SH-SY5Y (cell line): ENCODE measurements around the gene S100A13.

Source experiments
- GATA2 ChIP-seq: IDR thresholded peaks from 2 replicates; pipeline ENCODE4 v1.6.1; 2011; ENCODE audit warnings: mild to moderate bottlenecking, low read depth, low read length
- GATA3 ChIP-seq: IDR thresholded peaks from 2 replicates; pipeline ENCODE4 v1.6.1; 2011; ENCODE audit warnings: low read depth, mild to moderate bottlenecking, low read length, moderate library complexity

DNA sequence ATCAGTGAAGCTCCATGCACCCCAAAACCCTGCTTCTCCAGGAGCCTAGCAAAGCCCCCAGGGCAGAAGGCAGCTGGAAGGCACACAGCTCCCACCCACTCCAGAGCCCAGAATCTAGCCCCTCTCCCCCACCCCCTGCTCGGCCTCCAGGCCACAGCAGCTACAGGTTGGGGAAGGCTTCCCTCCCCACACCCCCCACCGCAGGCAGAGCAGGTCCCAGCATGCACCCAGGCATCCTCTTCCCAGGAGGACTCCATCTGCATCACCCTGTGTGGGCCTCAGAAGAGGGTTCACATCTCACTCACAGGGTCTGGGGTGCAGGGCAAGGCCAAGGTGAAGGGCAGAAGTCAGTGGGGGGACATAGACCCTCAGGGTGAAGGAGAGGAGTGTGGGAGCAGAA, 11.9 kb downstream of the S100A13 start:
- TF ChIP-seq GATA2 (no peak), GATA3 (no peak)
